HEK293T (cell line): ENCODE data around the gene DNAH1.

ENCODE experiments used
- CTCF ChIA-PET: fragments of 350-600 bp; formaldehyde crosslinking; extraction: SDS; loops from one replicate; lab custom pipeline; 2021; ENCODE audit warnings: antibody characterized with exemption, inconsistent platforms; lab: Yijun Ruan, JAX
- POLR2A ChIA-PET: fragments of 350-600 bp; formaldehyde crosslinking; extraction: SDS; loops from one replicate; lab custom pipeline; 2020; ENCODE audit warnings: antibody characterized with exemption, inconsistent platforms; lab: Yijun Ruan, JAX
- DNase-seq: peaks from one replicate; pipeline ENCODE4 v3.0.0; 2012; ENCODE audit warnings: mixed read lengths; ENCODE audit errors: extremely low spot score
- ARNT ChIP-seq: fragments of 450-650 bp; IDR thresholded peaks from 2 replicates; pipeline ENCODE4 v1.6.1; 2017; ENCODE audit warnings: mild to moderate bottlenecking
- BHLHE40 ChIP-seq: fragments of 450-650 bp; IDR thresholded peaks from 2 replicates; pipeline ENCODE4 v1.6.1; 2016; ENCODE audit warnings: mild to moderate bottlenecking, moderate library complexity, borderline replicate concordance
- CTBP1 ChIP-seq: fragments of 450-650 bp; IDR thresholded peaks from 2 replicates; pipeline ENCODE4 v1.6.1; 2016; ENCODE audit warnings: borderline replicate concordance
- ELF4 ChIP-seq: fragments of 450-650 bp; IDR thresholded peaks from 2 replicates; pipeline ENCODE4 v1.6.1; 2017; ENCODE audit warnings: antibody characterized with exemption
- FOXA1 ChIP-seq: fragments of 450-650 bp; IDR thresholded peaks from 2 replicates; pipeline ENCODE4 v1.6.1; 2016; ENCODE audit warnings: mild to moderate bottlenecking
- FOXK2 ChIP-seq: fragments of 450-650 bp; IDR thresholded peaks from 2 replicates; pipeline ENCODE4 v1.6.1; 2016; ENCODE audit warnings: mild to moderate bottlenecking
- FOXM1 ChIP-seq: fragments of 450-650 bp; IDR thresholded peaks from 2 replicates; pipeline ENCODE4 v1.6.1; 2017; ENCODE audit warnings: mild to moderate bottlenecking, borderline replicate concordance
- HDGF ChIP-seq: fragments of 450-650 bp; IDR thresholded peaks from 2 replicates; pipeline ENCODE4 v1.6.1; 2017; ENCODE audit warnings: antibody characterized with exemption, borderline replicate concordance
- L3MBTL2 ChIP-seq: fragments of 450-650 bp; conservative IDR thresholded peaks from 2 replicates; pipeline ENCODE4 v1.6.1; 2016; ENCODE audit warnings: mild to moderate bottlenecking
- LEF1 ChIP-seq: fragments of 450-650 bp; IDR thresholded peaks from 2 replicates; pipeline ENCODE4 v1.6.1; 2017; ENCODE audit warnings: mild to moderate bottlenecking, borderline replicate concordance
- NFRKB ChIP-seq: fragments of 450-650 bp; IDR thresholded peaks from 2 replicates; pipeline ENCODE4 v1.6.1; 2016; ENCODE audit warnings: mild to moderate bottlenecking, moderate library complexity
- PKNOX1 ChIP-seq: fragments of 450-650 bp; IDR thresholded peaks from 2 replicates; pipeline ENCODE4 v1.6.1; 2016
- SP1 ChIP-seq: fragments of 450-650 bp; IDR thresholded peaks from 2 replicates; pipeline ENCODE4 v1.6.1; 2017
- SUZ12 ChIP-seq: fragments of 450-650 bp; IDR thresholded peaks from 2 replicates; pipeline ENCODE4 v1.6.1; 2016; ENCODE audit warnings: mild to moderate bottlenecking
- TARDBP ChIP-seq: fragments of 450-650 bp; IDR thresholded peaks from 2 replicates; pipeline ENCODE4 v1.6.1; 2016
- ZNF384 ChIP-seq: fragments of 450-650 bp; IDR thresholded peaks from 2 replicates; pipeline ENCODE4 v1.6.1; 2016

DNAH1 gene

DNA sequence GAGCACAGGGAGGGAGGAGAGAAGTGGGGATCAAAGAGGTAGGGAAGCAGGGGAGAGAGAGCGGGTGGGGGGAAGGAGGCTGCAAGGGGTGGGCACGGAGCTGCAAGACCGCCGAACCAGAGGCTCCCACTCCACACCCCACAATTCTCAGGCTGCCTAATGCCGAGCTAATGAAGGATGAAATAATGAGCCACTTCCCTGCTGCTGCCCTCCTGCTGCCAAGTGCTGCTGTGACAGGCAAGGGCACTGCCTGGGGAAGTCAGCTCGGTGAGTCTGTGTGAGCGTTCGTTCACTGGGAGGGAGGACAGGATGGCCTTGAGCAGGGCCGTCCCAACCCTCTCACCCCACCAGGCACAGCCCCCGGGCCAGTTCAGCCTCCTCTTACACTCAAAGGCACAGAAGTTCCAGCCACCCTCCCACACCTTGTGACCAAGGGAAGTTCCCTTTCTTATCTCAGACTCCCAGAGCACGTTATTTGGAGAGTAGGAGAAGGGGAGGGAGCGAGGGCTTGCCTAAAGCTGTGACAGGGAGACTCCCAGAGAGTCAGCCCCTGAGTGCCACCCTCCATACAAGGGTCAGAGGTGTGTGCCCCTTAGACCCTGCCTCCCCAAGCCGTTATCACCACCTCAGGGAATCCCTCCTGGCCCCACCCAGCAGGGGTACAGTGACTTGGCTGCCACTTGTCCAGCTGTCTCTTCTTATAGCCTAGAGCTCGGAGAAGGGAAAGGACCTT, 16.1 kb upstream of the DNAH1 start:
- ChIA-PET POLR2A (no interaction called here), CTCF (no interaction called here)
- DNase-seq = no peak
- TF ChIP-seq LEF1 (no peak), SP1 (no peak), ELF4 (no peak), L3MBTL2 (no peak), TARDBP (no peak), FOXK2 (no peak), FOXM1 (no peak), SUZ12 (no peak), PKNOX1 (no peak)

- DNase-seq = no peak
- ChIA-PET CTCF (no interaction called here), POLR2A (no interaction called here)
- TF ChIP-seq NFRKB (no peak), SUZ12 (no peak), L3MBTL2 (no peak), BHLHE40 (no peak), FOXM1 (no peak), SP1 (no peak), TARDBP (no peak), FOXA1 (no peak), ARNT (no peak), LEF1 (no peak), PKNOX1 (no peak), CTBP1 (no peak), ZNF384 (no peak), HDGF (no peak), ELF4 (no peak), FOXK2 (no peak)
These were observed 13.5 kb upstream of the DNAH1 start for GRCh38 chr3:52302426-52303145.

DNA sequence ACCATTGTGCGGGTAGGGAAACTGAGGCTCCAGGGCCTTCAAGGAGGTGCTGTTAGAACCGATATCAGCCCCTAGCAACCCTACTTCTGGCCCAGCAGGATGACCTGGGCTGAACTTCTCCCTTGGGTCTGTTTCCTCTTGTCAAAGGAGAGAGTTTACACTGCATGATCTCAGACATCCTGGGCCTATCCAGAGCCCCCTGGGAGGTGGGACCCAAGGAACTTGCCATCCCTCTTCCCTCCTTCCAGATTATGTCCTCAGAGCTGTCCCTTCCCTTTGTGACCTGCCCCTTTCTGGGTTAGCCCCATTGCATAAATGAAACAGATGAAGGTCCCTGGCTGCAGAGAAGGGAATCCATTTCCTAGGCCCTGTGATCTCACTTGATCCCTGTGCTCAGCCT, 12.3 kb upstream of the DNAH1 start:
- DNase-seq = no peak
- POLR2A ChIA-PET = no interaction called here
- no peak for TF ChIP-seq BHLHE40
- no peak for TF ChIP-seq SP1
- no peak for TF ChIP-seq NFRKB
- TF ChIP-seq ARNT = no peak
- no peak for TF ChIP-seq CTBP1
- no peak for TF ChIP-seq FOXK2
- no peak for TF ChIP-seq ELF4
- TF ChIP-seq FOXA1 = no peak
- TF ChIP-seq HDGF = no peak
- CTCF ChIA-PET = no interaction called here

DNA sequence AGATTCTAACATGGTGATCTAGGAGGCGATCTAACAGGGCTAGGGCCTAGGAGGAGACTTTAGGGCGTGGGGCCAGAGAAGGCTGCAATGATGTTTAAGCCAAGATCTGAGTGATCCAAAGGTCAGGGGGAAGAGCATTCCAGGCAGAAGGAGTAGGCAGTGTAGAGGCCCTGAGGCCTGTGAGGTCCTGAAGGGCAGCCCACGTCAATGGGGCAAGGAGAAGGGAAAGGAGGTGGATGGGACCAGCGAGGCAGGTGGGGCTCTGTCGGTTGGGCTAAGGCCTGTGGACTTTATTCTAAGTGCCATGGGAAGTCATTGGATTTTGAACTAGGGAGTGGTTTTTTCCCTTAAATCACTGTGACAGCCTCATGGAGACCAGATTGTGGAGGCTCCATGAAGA, 10.2 kb upstream of the DNAH1 start:
- ChIA-PET POLR2A (no interaction called here), CTCF (no interaction called here)
- DNase-seq = no peak
- TF ChIP-seq HDGF (no peak), FOXK2 (no peak), NFRKB (no peak), LEF1 (no peak), ELF4 (no peak), ARNT (no peak), CTBP1 (no peak), SP1 (no peak), SUZ12 (no peak), ZNF384 (no peak), TARDBP (no peak), FOXA1 (no peak), BHLHE40 (no peak)

GRCh38 chr3:52306978-52307377, 9.1 kb upstream of the DNAH1 start:
- TF ChIP-seq ELF4 = no peak
- no peak for DNase-seq
- ChIA-PET POLR2A (interaction anchor here (1.1 kb wide), 1 partner anchor 19 kb away, joined by 3 read pairs; the partner anchor contains the start of gene GLYCTK), CTCF (interaction anchor here (0.9 kb wide), 1 partner anchor 32 kb away, joined by 3 read pairs; no protein-coding TSS in a partner anchor)

DNA sequence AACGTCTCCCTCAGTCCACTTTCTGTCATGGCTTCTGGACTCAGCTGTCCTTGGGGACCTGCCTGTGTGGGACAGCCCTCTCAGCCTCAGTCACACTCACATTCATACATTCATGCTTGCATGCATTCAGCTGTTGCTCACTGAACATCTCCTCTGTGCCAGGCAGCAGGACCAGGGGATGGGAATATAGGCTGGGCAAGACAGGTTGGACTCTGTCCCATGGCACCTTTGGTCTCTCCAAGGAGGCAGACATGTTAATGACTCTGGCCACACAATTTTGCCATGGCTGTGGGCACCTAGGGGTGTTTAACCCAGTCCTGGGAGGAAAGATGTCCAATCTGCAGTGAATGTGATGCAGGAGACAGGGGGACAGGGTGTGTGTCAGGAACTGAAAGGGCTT, 7.8 kb upstream of the DNAH1 start:
- CTCF ChIA-PET = no interaction called here
- POLR2A ChIA-PET = interaction anchor here (1.1 kb wide), 1 partner anchor 21 kb away, joined by 3 read pairs; the partner anchor contains the start of gene GLYCTK
- TF ChIP-seq ZNF384 (no peak), LEF1 (no peak), FOXK2 (no peak), ARNT (no peak), PKNOX1 (no peak), HDGF (no peak), BHLHE40 (no peak), TARDBP (no peak), FOXM1 (no peak), CTBP1 (no peak), SUZ12 (no peak), L3MBTL2 (no peak), NFRKB (no peak), SP1 (no peak), FOXA1 (no peak), ELF4 (no peak)
- DNase-seq = no peak
